Umbilical cord (tissue), 1 donor: ENCODE results near the gene MRPS5. TPM values are rescaled to one million over a fixed set of nuclear protein-coding genes. Genes with fewer than 3 reads are reported as not detected.

ENCODE experiments used
- total RNA-seq: library from RNA; depleted of rRNA; stranded (reverse); fragments of >200 nt; gene quantifications from one replicate; pipeline ENCODE4 v1.2.3, GENCODE V29; 2014; ENCODE audit warnings: low replicate concordance; ENCODE audit not compliant: insufficient read depth

Gene MRPS5
- total RNA-seq, 1 donor from 2014 or later = 44.1 TPM

Other genes starting within 250 kb of the MRPS5 start
- gene MAL, start 96.1 kb downstream of the MRPS5 start, total RNA-seq = 3.6 TPM
- 31.5 TPM for gene ZNF514, start 38.0 kb upstream of the MRPS5 start, total RNA-seq
- 2.9 TPM for gene ZNF2, start 44.0 kb upstream of the MRPS5 start, total RNA-seq
- 21.2 TPM for gene ZNF892, start 85.7 kb upstream of the MRPS5 start, total RNA-seq
- gene PROM2, start 152.6 kb upstream of the MRPS5 start, total RNA-seq = 2.4 TPM
- gene KCNIP3, start 175.5 kb upstream of the MRPS5 start, total RNA-seq = 12.5 TPM